Fibroblast of the aortic adventitia (primary cell): ENCODE measurements around the gene COL15A1. TPM values are rescaled to one million over a fixed set of nuclear protein-coding genes. Genes with fewer than 3 reads are reported as not detected.
A peak's percentile ranks its signal among the peaks of the same experiment; 100 is the strongest.

Experiments used
- DNase-seq: peaks from one replicate; pipeline ENCODE4 v3.0.0-alpha.2; 2010; ENCODE audit warnings: low read depth
- H3K4me3 ChIP-seq: 2 replicates; pipeline ENCODE4 v1.5.1; 2011; ENCODE audit warnings: low read depth, mild to moderate bottlenecking, control low read depth, low read length, moderate library complexity
- total RNA-seq: library from RNA; depleted of rRNA; stranded (reverse); fragments of >200 nt; gene quantifications from 2 replicates; pipeline ENCODE4 v1.2.3, GENCODE V29; 2012; ENCODE audit warnings: low replicate concordance
- TF ChIP-seq, protein P1 (sequence below): IDR thresholded peaks from 2 replicates; pipeline ENCODE4 v1.5.1; 2011; ENCODE audit warnings: mild to moderate bottlenecking, low read length, control low read depth, inconsistent platforms; ENCODE audit not compliant: insufficient read depth

The COL15A1 gene
- total RNA-seq, 1 donor: 25.3 TPM

DNA sequence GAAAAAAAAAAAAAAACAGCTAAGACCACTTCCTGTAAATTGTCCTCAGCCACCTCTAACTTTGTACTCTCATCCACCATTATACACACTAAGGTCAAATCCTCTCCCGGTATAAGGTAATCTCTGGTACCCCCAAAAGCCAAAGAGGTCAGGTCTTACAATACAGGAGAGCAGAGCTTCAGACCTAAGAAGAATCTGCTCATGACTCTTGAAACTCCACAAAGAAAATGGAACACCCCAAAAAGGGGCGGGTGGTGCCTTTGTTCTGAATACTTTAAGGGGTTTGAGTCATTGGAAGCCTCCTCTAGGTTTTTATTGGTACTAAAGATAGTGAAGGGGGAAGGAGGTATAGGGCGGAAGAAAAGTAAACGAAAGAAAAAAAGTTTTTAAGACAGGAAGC lies 69.8 kb downstream of the COL15A1 start:
- TF ChIP-seq, protein P1, sequence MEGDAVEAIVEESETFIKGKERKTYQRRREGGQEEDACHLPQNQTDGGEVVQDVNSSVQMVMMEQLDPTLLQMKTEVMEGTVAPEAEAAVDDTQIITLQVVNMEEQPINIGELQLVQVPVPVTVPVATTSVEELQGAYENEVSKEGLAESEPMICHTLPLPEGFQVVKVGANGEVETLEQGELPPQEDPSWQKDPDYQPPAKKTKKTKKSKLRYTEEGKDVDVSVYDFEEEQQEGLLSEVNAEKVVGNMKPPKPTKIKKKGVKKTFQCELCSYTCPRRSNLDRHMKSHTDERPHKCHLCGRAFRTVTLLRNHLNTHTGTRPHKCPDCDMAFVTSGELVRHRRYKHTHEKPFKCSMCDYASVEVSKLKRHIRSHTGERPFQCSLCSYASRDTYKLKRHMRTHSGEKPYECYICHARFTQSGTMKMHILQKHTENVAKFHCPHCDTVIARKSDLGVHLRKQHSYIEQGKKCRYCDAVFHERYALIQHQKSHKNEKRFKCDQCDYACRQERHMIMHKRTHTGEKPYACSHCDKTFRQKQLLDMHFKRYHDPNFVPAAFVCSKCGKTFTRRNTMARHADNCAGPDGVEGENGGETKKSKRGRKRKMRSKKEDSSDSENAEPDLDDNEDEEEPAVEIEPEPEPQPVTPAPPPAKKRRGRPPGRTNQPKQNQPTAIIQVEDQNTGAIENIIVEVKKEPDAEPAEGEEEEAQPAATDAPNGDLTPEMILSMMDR: no peak
- DNase-seq: no peak
- no peak overlapping the region for H3K4me3 ChIP-seq

DNA sequence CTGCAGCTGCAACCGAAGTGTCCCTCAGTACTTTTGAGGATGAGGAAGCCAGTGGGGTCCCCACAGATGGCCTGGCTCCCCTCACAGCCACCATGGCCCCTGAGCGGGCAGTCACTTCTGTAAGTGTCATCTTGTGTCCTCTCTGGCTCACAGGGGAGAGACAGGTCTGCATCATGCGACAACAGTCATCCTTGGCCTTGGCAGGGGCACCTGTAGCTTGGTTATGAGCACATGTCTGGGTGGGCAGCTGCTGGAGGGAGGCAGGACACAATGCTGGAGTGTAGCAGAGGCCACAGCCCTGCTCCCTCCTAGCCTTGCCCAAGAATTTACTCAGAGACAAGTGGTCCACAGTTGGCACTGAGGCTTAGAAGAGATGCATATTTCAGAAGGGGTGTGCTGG lies 71.7 kb downstream of the COL15A1 start:
- H3K4me3 ChIP-seq: no peak overlapping the region
- TF ChIP-seq, protein P1: no peak
- no peak for DNase-seq

DNA sequence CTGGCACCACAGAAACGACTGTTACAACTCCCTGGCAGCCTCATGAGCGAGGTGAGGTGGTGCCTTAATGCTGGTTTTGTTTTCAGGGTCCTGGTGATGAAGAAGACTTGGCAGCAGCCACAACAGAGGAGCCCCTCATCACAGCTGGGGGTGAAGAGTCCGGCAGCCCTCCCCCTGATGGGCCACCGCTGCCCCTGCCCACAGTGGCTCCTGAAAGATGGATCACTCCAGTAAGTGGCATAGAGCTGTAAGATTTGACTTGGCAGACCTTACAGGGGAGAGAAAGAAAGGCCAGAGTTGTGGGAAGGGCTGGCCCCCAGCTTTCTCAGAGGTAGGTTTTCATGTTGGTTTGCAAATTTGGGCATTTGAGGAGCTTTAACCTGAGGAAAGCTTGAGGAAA lies 72.2 kb downstream of the COL15A1 start:
- TF ChIP-seq, protein P1: no peak
- DNase-seq: no peak
- no peak overlapping the region for H3K4me3 ChIP-seq

DNA sequence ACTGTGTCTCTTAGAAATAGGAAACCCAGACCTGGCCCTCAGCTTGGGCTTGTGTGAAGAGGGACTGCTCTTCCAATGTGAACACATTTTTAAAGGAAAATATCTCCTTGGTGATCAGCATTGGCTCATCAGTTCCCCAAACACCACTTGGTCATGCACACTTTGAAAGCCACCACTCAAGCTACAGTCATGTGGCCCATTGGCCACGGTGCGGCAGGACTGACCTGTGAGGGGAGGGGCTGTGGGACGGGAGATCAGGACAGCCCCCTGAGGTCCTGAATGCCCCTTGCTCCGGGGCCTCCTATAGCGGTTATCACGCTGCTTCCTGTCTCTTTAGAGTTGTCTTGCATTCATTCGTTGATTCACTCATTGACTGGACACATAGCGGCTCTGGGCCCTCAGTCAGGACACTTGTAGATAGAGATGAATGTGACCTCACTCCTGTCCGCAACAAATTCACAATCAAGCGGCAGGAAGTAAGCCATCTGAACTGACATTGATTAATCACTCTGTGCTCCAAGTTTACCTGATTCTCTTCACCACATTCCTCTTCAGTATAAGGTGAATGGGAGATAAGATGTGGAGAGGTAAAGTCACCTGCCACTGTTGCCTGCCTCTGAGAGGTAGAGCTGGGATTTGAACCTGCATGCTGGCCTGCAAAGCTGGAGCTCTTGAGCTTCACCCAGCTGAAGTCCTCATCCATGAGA lies 73.1 kb downstream of the COL15A1 start:
- TF ChIP-seq, protein P1: no peak
- no peak for DNase-seq
- no peak overlapping the region for H3K4me3 ChIP-seq

DNA sequence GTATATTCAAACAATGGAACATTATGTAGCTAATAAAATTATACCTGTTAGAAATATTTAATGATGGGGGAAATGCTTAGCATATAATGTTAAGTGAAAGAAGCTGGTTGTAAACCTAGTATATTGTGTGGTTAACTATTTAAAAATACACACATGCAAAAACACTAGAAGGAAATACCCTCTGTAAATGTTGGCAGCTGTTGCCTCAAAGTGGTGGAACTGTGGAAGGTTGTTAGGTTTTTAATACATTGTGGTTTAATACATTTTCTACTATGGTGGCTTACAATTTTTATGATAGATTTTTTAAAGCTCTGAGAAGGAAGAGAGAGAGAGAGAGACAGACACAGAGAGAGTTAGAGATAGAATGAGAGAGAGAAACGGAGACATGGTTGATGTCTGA lies 74.9 kb downstream of the COL15A1 start:
- no peak overlapping the region for H3K4me3 ChIP-seq
- DNase-seq: no peak
- TF ChIP-seq, protein P1: no peak

DNA sequence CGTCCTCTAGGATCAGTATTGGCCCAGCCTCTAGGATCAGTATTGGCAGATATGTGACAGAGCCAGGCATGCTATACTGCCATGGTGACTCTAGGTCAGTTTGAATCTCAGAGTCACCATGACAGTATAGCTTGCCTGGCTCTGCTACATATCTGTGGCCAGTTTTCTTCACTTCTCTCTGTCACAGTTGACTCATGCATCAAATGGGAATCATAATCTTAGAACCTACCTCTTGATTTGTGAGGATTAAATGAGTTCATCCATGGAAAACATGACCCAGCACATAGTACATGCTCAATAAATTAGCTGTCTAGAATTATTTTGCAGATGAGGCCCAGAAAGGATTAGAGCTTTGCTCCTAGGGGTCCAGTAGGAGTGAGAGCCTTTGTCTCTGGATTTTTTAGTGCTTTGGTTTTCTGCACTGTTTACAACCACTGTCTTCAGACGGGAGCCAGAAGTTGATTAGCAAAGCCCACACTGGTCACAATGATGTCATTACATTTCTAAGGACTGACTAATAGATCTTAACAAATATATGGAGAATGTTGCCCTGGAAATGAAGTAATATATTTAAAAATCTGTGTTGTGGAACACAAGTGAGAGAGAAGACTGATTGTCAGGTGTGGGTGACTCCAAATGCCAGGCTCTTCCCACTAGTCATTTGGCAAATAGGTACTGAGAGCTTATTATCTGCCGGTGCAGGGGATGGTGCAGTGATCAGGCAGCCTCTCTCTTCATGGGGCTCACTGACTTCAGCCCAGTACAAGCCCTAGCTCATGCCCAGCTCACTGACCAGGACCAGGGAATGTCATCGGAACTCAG lies 76.0 kb downstream of the COL15A1 start:
- peak; percentile 96 for DNase-seq
- TF ChIP-seq, protein P1: no peak
- H3K4me3 ChIP-seq: no peak overlapping the region
